Measurements from ENCODE around the gene TCAP. TPM values are rescaled to one million over a fixed set of nuclear protein-coding genes. Genes with fewer than 3 reads are reported as not detected.

Gene TCAP
- total RNA-seq, 1 donor from 2014 or later: 5.3 TPM

DNA sequence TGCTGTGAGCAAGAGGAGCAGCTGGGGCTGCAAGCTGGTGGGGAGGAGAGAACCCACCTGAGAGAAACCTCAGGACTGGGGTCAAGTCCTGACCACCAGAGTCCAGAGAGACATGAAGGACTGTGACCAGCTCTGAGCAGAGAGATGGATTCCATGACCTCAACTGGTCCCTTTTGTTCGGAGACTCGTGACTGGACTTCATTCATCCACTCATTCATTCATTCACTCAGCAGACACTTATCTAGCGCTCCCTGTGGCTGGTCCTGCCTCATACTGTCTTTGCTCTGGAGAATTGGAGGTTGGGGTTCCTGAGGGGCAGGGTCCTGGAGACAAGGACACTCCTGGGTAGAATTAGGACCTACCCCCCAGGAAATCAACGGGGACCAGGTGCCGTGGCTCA lies 38.8 kb downstream of the TCAP start:
- Histone ChIP-seq H3K27ac (no peak overlapping the region), H3K9me3 (no peaks in the 10 kb centered on the region), H3K4me1 (peaks cover 44% of the 10 kb centered on the region), H3K4me3 (no peak overlapping the region), H3K27me3 (no peaks in the 10 kb centered on the region), H3K36me3 (peaks cover 10% of the 10 kb centered on the region)
- intact Hi-C loops (cut with DNase I): no loop called here
- no peak for ATAC-seq
- DNase-seq: no peak
- TF ChIP-seq, protein P1, sequence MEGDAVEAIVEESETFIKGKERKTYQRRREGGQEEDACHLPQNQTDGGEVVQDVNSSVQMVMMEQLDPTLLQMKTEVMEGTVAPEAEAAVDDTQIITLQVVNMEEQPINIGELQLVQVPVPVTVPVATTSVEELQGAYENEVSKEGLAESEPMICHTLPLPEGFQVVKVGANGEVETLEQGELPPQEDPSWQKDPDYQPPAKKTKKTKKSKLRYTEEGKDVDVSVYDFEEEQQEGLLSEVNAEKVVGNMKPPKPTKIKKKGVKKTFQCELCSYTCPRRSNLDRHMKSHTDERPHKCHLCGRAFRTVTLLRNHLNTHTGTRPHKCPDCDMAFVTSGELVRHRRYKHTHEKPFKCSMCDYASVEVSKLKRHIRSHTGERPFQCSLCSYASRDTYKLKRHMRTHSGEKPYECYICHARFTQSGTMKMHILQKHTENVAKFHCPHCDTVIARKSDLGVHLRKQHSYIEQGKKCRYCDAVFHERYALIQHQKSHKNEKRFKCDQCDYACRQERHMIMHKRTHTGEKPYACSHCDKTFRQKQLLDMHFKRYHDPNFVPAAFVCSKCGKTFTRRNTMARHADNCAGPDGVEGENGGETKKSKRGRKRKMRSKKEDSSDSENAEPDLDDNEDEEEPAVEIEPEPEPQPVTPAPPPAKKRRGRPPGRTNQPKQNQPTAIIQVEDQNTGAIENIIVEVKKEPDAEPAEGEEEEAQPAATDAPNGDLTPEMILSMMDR (IDR thresholded peaks at IDR 0.05): no peak

DNA sequence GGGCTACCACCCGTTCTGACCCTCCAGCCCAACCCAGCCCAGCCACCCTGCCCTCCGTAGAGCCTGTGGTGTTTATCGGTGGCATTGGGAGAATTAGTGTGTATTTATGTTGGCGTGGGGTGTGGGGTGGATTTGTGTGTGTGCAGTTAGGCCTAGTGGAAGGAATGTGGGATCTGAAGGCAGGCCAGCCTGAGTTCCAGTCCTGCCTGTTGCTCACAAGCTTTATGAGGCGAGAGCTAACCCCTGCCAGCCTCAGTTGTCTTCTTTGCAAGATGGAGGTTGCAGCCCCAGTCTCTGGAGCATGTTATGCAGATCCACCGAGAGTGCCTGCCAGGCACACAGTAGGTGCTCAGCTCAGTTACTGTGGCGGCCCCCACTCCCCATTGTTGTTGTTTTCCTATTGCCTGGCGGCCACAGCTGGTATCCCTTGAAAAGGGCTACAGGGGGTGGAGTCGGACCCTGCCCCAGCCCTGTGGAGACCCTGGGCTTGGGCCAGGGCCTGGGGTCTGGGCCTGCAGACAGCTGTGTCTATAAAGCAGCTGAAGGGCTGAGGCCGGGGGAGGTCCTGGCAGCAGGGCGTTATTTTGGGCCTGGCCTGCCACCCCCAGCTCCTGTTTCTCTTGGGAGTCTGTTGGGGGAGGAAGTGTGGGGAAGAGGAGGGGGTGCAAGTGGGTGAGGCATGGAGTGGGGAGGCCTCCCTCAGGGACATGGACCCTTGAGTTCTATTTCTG lies 39.8 kb downstream of the TCAP start:
- no peaks in the 10 kb centered on the region for H3K27me3 ChIP-seq
- H3K27ac ChIP-seq: peak overlapping the region; percentile 71
- H3K4me1 ChIP-seq: peaks cover 39% of the 10 kb centered on the region
- no peak for ATAC-seq
- TF ChIP-seq, protein P1 (IDR thresholded peaks at IDR 0.05): peak; percentile 23
- intact Hi-C loops (cut with DNase I): no loop called here
- peaks cover 19% of the 10 kb centered on the region for H3K36me3 ChIP-seq
- H3K9me3 ChIP-seq: no peaks in the 10 kb centered on the region
- H3K4me3 ChIP-seq: no peak overlapping the region
- DNase-seq: no peak

DNA sequence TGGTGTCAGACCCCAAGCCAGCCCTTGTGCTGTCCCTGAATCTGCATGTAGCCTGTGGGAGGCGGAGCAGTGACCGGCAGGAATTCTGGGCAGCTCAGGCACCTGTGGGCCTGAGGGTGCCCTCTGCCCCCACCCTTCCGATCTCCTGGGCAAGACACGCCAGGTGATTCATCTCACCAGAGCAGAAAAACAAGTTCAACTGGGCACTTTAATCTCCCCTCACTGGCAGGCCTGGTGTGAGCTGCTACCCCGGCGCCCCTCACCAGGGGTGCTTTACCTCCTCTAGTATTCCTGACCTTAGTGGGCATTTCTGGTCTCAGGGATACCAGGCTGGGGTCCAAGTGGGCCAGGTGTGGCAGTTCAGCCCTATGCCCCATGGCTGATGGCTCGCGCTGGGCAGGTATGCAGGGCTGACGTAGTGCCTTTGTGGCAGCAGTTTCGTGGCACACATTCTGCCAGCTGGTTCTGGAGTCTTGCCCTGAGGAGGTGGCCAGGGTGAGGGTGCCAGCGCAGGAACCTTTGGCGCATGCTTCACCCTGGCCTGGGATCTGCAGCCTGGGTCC lies 40.7 kb downstream of the TCAP start:
- TF ChIP-seq, protein P1 (IDR thresholded peaks at IDR 0.05): no peak
- Histone ChIP-seq H3K36me3 (peaks cover 26% of the 10 kb centered on the region), H3K4me1 (peaks cover 39% of the 10 kb centered on the region), H3K27ac (peak overlapping the region; percentile 71), H3K9me3 (no peaks in the 10 kb centered on the region), H3K27me3 (no peaks in the 10 kb centered on the region), H3K4me3 (no peak overlapping the region)
- ATAC-seq (peak; percentile 85), DNase-seq (peak; percentile 89)
- intact Hi-C loops (cut with DNase I): no loop called here

DNA sequence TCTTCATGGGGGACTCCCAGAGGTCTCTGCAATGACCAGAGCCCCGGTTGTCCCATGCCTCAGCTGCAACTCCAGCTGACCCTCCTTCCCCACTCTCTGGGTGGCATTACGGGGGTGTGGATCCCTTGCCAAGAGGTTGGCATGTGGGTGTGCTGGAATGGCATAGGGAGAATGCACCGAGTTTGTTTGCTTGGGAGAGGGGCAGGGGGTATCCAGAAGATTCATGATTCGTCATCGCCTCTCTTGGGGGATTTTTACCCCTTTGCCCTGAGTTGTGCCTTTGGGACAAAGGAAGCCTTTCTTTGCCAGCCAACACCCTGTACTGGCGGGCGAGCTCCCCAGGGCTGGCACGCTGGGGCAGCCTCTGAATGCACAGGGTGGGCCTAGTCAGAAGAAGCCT lies 41.2 kb downstream of the TCAP start:
- Histone ChIP-seq H3K9me3 (no peaks in the 10 kb centered on the region), H3K27ac (peak overlapping the region; percentile 71), H3K4me3 (no peak overlapping the region), H3K27me3 (no peaks in the 10 kb centered on the region), H3K4me1 (peaks cover 35% of the 10 kb centered on the region), H3K36me3 (peaks cover 32% of the 10 kb centered on the region)
- TF ChIP-seq, protein P1 (IDR thresholded peaks at IDR 0.05): no peak
- no peak for DNase-seq
- intact Hi-C loops (cut with DNase I): no loop called here
- no peak for ATAC-seq

DNA sequence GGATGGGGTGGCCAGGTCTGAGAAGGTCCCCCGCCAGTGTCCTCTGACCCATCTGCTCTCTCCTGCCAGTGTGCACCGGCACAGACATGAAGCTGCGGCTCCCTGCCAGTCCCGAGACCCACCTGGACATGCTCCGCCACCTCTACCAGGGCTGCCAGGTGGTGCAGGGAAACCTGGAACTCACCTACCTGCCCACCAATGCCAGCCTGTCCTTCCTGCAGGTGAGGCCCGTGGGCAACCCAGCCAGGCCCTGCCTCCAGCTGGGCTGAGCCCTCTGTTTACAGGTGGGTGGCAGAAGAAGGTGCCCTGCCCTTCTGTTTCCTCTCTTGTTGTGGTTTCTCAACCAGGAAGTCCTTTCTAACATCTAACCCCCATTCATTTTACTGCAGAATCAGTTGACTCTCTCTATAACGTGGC lies 41.8 kb downstream of the TCAP start:
- DNase-seq (no peak), ATAC-seq (no peak)
- intact Hi-C loops (cut with DNase I): no loop called here

More for the DNA sequence above, 41.8 kb downstream of the TCAP start:
- Histone ChIP-seq H3K27ac (peak overlapping the region; percentile 71), H3K4me3 (no peak overlapping the region), H3K4me1 (peaks cover 31% of the 10 kb centered on the region), H3K36me3 (peaks cover 35% of the 10 kb centered on the region), H3K9me3 (no peaks in the 10 kb centered on the region), H3K27me3 (no peaks in the 10 kb centered on the region)
- TF ChIP-seq, protein P1 (IDR thresholded peaks at IDR 0.05): no peak

Measured in upper lobe of right lung (tissue), 1 donor.